Activated B cell treated with CpG ODN at 0.5 μM for 24 hours (primary cell): Measurements from ENCODE around the gene CCDC86. TPM values are rescaled to one million over a fixed set of nuclear protein-coding genes. Genes with fewer than 3 reads are reported as not detected.

ENCODE experiments used
- ATAC-seq: fragments of 200-7000 bp; cut with Tn5 transposase; one replicate; pipeline ENCODE4 v1.10.0; 2021; ENCODE audit warnings: low read depth, mild to moderate bottlenecking, moderate library complexity
- CTCF ChIA-PET: fragments of 350-600 bp; sonication (Branson Sonifier 250); formaldehyde crosslinking; loops from one replicate; lab custom pipeline; 2021; ENCODE audit warnings: antibody characterized with exemption; lab: Charles Lee
- POLR2A ChIA-PET: fragments of 350-600 bp; sonication (Branson Sonifier 250); formaldehyde crosslinking; loops from one replicate; lab custom pipeline; 2021; ENCODE audit warnings: antibody characterized with exemption; lab: Charles Lee
- DNase-seq: peaks from one replicate; pipeline ENCODE4 v3.0.0; 2022
- H3K27ac Mint-ChIP-seq: one replicate; pipeline ENCODE4 v1.8.0; 2020; ENCODE audit warnings: mixed read lengths
- H3K27me3 Mint-ChIP-seq: one replicate; pipeline ENCODE4 v1.8.0; 2021; ENCODE audit warnings: mixed read lengths
- H3K36me3 Mint-ChIP-seq: one replicate; pipeline ENCODE4 v1.8.0; 2021; ENCODE audit warnings: low read depth, mixed read lengths
- H3K4me1 Mint-ChIP-seq: one replicate; pipeline ENCODE4 v1.8.0; 2021; ENCODE audit warnings: mixed read lengths
- H3K4me3 Mint-ChIP-seq: one replicate; pipeline ENCODE4 v1.8.0; 2020; ENCODE audit warnings: mild to moderate bottlenecking, mixed read lengths
- H3K9me3 Mint-ChIP-seq: one replicate; pipeline ENCODE4 v1.8.0; 2020; ENCODE audit warnings: mixed read lengths
- CTCF ChIP-seq: fragments of 200-600 bp; IDR thresholded peaks from one replicate; pipeline ENCODE4 v1.8.0; 2022; ENCODE audit warnings: antibody characterized with exemption, mild to moderate bottlenecking
- intact Hi-C: fragments of 100-400 bp; cut with micrococcal nuclease; formaldehyde crosslinking; loops from one replicate; pipeline ENCODE4 v1.15.1; 2024
- total RNA-seq: library from RNA; stranded (reverse); gene quantifications from 2 replicates; pipeline ENCODE4 v1.2.3, GENCODE V29; 2022

Gene CCDC86
- total RNA-seq, 1 donor from 2014 or later = 30.3 TPM

GRCh38 chr11:60842668-60843600 is 1.0 kb downstream of the CCDC86 start:
- peak overlapping the region; percentile 85 for H3K27ac Mint-ChIP-seq
- DNase-seq = no peak
- no peak for TF ChIP-seq CTCF
- no peak for ATAC-seq
- peak overlapping the region; percentile 83 for H3K4me3 Mint-ChIP-seq
- H3K36me3 Mint-ChIP-seq = peaks cover 20% of the 10 kb centered on the region
- H3K27me3 Mint-ChIP-seq = no peaks in the 10 kb centered on the region
- intact Hi-C loops = loop anchor here (1.0 to 5.0 kb wide), 3 partner anchors 80 to 318 kb away; partner anchors contain the start of genes SLC15A3 and VPS37C
- POLR2A ChIA-PET = interaction anchor here (0.8 kb wide), 1 partner anchor 493 kb away, joined by 4 read pairs; no protein-coding TSS in a partner anchor
- peaks cover 41% of the 10 kb centered on the region for H3K4me1 Mint-ChIP-seq
- H3K9me3 Mint-ChIP-seq = no peaks in the 10 kb centered on the region
- CTCF ChIA-PET = interaction anchor here (3.0 kb wide), 1 partner anchor 12 kb away, joined by 14 read pairs; no protein-coding TSS in a partner anchor

- ChIA-PET CTCF (interaction anchor here (0.7 to 1.2 kb wide), 2 partner anchors 14 to 341 kb away, joined by 3 read pairs; no protein-coding TSS in a partner anchor), POLR2A (no interaction called here)
- no peak for TF ChIP-seq CTCF
- ATAC-seq (no peak), DNase-seq (no peak)
- H3K9me3 Mint-ChIP-seq = no peaks in the 10 kb centered on the region
- no peaks in the 10 kb centered on the region for H3K27me3 Mint-ChIP-seq
- intact Hi-C loops = loop anchor here (5.0 kb wide), 1 partner anchor 108 kb away; the partner anchor contains the start of gene SLC15A3
- H3K27ac Mint-ChIP-seq = no peak overlapping the region
- peaks cover 41% of the 10 kb centered on the region for H3K4me1 Mint-ChIP-seq
- peaks cover 33% of the 10 kb centered on the region for H3K36me3 Mint-ChIP-seq
- H3K4me3 Mint-ChIP-seq = peak overlapping the region; percentile 83
These were observed 2.3 kb downstream of the CCDC86 start for GRCh38 chr11:60844045-60844869.

- intact Hi-C loops = loop anchor here (5.0 kb wide), 1 partner anchor 107 kb away; the partner anchor contains the start of gene SLC15A3
- H3K36me3 Mint-ChIP-seq = peaks cover 38% of the 10 kb centered on the region
These were observed 2.9 kb downstream of the CCDC86 start for GRCh38 chr11:60844870-60845221.

GRCh38 chr11:60845338-60845737 is 3.4 kb downstream of the CCDC86 start:
- TF ChIP-seq CTCF = no peak
- DNase-seq (no peak), ATAC-seq (no peak)
- CTCF ChIA-PET = interaction anchor here (0.9 to 1.2 kb wide), 2 partner anchors 13 to 15 kb away, joined by 3 read pairs; no protein-coding TSS in a partner anchor
- Mint-ChIP-seq H3K4me3 (no peak overlapping the region), H3K27me3 (no peaks in the 10 kb centered on the region), H3K4me1 (peaks cover 41% of the 10 kb centered on the region), H3K27ac (no peak overlapping the region), H3K9me3 (no peaks in the 10 kb centered on the region), H3K36me3 (peaks cover 42% of the 10 kb centered on the region)
- POLR2A ChIA-PET = no interaction called here
- intact Hi-C loops = no loop called here

More at GRCh38 chr11:60844870-60845221, 2.9 kb downstream of the CCDC86 start:
- Mint-ChIP-seq H3K27me3 (no peaks in the 10 kb centered on the region), H3K4me1 (peaks cover 41% of the 10 kb centered on the region), H3K4me3 (peak overlapping the region; percentile 83), H3K27ac (no peak overlapping the region), H3K9me3 (no peaks in the 10 kb centered on the region)
- no peak for TF ChIP-seq CTCF
- DNase-seq (no peak), ATAC-seq (no peak)
- CTCF ChIA-PET = interaction anchor here (1.2 kb wide), 1 partner anchor 14 kb away, joined by 3 read pairs; no protein-coding TSS in a partner anchor
- POLR2A ChIA-PET = no interaction called here
